ENCODE data around the gene MAK. TPM values are rescaled to one million over a fixed set of nuclear protein-coding genes. Genes with fewer than 3 reads are reported as not detected.

MAK gene
- total and polyA plus RNA-seq, 5 experiments from 2014 or later, result 0.09 to 0.13 TPM; not detected in 3

DNA sequence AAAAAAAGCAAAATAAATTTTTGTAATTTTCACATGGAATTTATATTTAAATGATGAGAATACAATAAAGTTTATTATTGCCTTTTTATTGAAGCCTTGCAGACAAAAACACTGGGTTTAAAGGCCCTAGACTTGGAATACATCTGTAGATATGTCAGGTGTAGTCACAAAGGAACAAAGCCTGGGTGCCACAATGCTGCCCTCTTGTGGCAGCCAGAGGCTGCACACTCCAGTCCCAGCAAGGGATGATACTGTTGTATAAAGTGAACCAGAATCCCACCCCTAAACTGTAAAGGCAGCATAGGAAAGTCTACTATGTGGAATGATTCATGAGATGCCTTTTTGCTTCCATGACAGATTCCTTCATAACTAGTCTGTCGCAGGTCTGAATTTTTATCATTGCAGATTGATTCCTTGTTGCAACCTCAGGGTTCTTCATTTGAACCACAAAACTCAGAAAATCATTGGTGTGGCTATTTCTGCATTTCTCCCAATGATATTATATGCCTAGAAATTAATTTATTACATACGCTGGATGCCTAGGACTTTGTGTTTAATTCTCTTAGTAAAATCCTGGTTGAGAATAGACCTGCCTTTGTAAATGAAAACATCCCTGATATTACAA is 37.0 kb downstream of the MAK start:
- Mint-ChIP-seq H3K9me3 (no peaks in the 10 kb centered on the region), H3K27ac (no peak overlapping the region), H3K36me3 (peaks cover 0 to 4% (median 0%) of the 10 kb centered on the region in 3 donors), H3K27me3 (no peaks in the 10 kb centered on the region), H3K4me1 (no peaks in the 10 kb centered on the region), H3K4me3 (no peak overlapping the region)
- DNase-seq, result peak; percentile 23 to 70 (median 56)
- POLR2A ChIA-PET, result interaction anchor here (0.5 kb wide), 1 partner anchor 14 kb away, joined by 3 read pairs; no protein-coding TSS in a partner anchor
- peak; percentile 75 to 85 for ATAC-seq

DNA sequence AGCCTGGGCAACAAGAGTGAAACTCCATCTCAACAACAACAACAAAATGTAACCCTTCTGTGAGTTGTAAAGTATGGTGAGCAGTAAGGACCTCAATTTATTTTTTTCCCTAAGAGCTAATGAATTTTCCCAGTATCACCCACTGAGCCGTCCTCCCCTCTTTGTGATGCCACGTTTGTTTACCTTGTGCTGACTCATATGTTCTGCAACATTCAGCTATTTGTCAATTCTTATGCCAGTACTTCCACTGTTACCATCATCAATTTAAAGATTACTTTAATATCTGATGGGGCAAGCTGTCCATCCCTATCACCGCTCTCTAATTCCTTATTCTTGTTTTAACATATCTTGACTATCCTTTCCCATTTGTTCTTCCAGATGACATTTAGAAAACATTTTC is 37.5 kb downstream of the MAK start:
- no peaks in the 10 kb centered on the region for H3K27me3 Mint-ChIP-seq
- no peaks in the 10 kb centered on the region for H3K4me1 Mint-ChIP-seq
- no peak for DNase-seq
- no peak overlapping the region for H3K27ac Mint-ChIP-seq
- H3K4me3 Mint-ChIP-seq, result no peak overlapping the region
- H3K9me3 Mint-ChIP-seq, result no peaks in the 10 kb centered on the region
- no peak for ATAC-seq
- peaks cover 0 to 4% (median 0%) of the 10 kb centered on the region in 3 donors for H3K36me3 Mint-ChIP-seq
- POLR2A ChIA-PET, result interaction anchor here (0.5 kb wide), 1 partner anchor 14 kb away, joined by 3 read pairs; no protein-coding TSS in a partner anchor

GRCh38 chr6:10794239-10794638 is 44.1 kb downstream of the MAK start:
- Mint-ChIP-seq H3K27me3 (no peaks in the 10 kb centered on the region), H3K4me3 (no peak overlapping the region), H3K36me3 (peaks cover 0 to 19% (median 5%) of the 10 kb centered on the region in 3 donors), H3K9me3 (no peaks in the 10 kb centered on the region), H3K4me1 (peaks cover 0 to 2% (median 0%) of the 10 kb centered on the region in 4 donors), H3K27ac (no peak overlapping the region)
- POLR2A ChIA-PET, result no interaction called here
- no peak for ATAC-seq
- DNase-seq, result no peak

DNA sequence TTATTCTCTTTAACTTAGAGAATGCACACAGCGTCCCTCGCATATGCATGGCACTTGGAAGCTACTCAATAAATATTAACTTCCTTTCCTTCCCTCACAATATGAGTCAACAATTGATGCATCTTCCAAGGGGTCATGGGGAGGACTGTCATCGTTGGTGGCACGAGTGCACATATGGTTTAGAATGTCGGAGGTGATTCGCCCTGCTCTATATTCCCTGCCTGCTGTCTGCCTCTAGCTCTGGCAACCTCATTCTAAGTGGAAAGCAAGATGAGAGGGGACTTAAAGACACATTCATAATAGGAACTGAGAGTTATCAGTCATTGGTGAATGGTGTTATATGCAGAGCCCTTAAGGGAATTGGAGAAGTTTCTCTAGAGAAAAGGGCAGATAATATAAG is 44.6 kb downstream of the MAK start:
- POLR2A ChIA-PET, result no interaction called here
- Mint-ChIP-seq H3K4me3 (no peak overlapping the region), H3K27ac (no peak overlapping the region), H3K36me3 (peaks cover 0 to 25% (median 5%) of the 10 kb centered on the region in 3 donors), H3K4me1 (peaks cover 0 to 5% (median 0%) of the 10 kb centered on the region in 4 donors), H3K27me3 (no peaks in the 10 kb centered on the region), H3K9me3 (no peaks in the 10 kb centered on the region)
- DNase-seq (no peak), ATAC-seq (no peak)

- H3K27ac Mint-ChIP-seq, result peak overlapping the region in 1 of 10 donors; percentile 37
- peaks cover 0 to 5% (median 0%) of the 10 kb centered on the region in 4 donors for H3K4me1 Mint-ChIP-seq
- no peaks in the 10 kb centered on the region for H3K27me3 Mint-ChIP-seq
- ATAC-seq (no peak), DNase-seq (no peak)
- H3K36me3 Mint-ChIP-seq, result peaks cover 0 to 26% (median 5%) of the 10 kb centered on the region in 3 donors
- H3K9me3 Mint-ChIP-seq, result no peaks in the 10 kb centered on the region
- POLR2A ChIA-PET, result no interaction called here
- H3K4me3 Mint-ChIP-seq, result no peak overlapping the region
Measured at GRCh38 chr6:10793035-10793434, 45.3 kb downstream of the MAK start.

DNA sequence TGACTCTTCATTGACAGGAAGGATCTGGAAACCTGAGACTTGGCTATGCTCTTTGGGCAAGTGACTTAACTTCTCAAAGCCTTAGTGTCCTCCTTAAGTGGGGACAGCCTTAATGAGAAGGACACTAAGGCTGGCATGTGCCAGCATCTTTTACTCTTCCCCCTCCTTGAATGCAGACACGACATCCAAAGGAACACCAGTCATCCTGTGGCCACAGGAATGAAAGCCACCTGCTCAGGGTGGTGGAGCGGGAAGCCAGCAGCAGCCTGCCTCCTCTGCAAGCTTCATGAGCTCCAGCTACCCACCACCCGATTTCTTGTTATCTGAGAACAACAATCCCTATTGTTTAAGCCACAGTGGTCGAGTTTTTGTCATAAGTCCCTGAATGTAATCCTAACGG is 46.2 kb downstream of the MAK start:
- Mint-ChIP-seq H3K36me3 (peaks cover 0 to 28% (median 7%) of the 10 kb centered on the region in 3 donors), H3K27ac (no peak overlapping the region), H3K27me3 (no peaks in the 10 kb centered on the region), H3K4me3 (no peak overlapping the region), H3K4me1 (peaks cover 0 to 5% (median 0%) of the 10 kb centered on the region in 4 donors), H3K9me3 (no peaks in the 10 kb centered on the region)
- POLR2A ChIA-PET, result no interaction called here
- DNase-seq (no peak), ATAC-seq (no peak)

DNA sequence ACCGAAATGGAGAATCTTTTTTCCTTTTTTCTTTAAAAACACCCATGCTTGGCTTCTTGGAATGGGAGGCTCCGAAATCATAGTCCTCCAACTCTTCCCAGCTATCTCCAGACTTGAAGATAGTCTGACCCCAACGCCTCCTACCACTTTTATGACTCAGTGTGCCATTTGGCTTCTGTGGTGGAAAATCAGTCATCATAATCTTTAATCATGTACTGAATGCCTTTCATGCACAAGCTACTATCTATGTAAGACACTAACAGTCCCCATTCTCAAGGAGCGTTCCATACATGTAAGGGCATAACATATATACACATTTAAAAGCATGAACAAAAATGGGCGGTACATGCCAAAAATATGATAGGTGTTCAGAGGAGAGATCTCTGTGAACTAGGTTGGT is 46.7 kb downstream of the MAK start:
- POLR2A ChIA-PET, result no interaction called here
- Mint-ChIP-seq H3K27me3 (no peaks in the 10 kb centered on the region), H3K27ac (no peak overlapping the region), H3K4me1 (peaks cover 0 to 5% (median 0%) of the 10 kb centered on the region in 4 donors), H3K4me3 (no peak overlapping the region), H3K36me3 (peaks cover 0 to 30% (median 8%) of the 10 kb centered on the region in 3 donors), H3K9me3 (no peaks in the 10 kb centered on the region)
- no peak for ATAC-seq
- DNase-seq, result no peak

DNA sequence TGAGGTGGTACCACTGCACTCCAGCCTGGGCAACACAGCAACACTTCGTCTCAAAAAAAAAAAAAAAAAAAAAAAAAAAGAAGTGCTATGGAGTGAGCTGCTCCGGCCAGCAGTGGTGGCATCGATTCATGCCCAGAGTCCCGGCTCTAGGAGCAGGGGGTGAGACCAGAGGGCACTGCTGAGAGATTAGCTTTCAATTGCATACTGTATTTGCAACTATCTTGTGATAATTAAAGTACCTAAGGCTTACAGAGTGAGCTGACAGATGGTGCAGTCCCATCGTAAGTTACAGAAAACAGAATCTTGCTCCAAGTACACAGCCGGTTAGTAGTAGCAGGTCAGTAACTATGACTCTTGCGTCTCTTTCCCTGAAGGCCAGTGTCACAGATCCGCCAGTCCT is 59.3 kb downstream of the MAK start:
- Mint-ChIP-seq H3K36me3 (peaks cover 5 to 48% (median 31%) of the 10 kb centered on the region in 3 donors), H3K4me3 (no peak overlapping the region), H3K4me1 (peaks cover 2 to 18% (median 10%) of the 10 kb centered on the region in 4 donors), H3K27ac (no peak overlapping the region), H3K9me3 (no peaks in the 10 kb centered on the region), H3K27me3 (no peaks in the 10 kb centered on the region)
- POLR2A ChIA-PET, result no interaction called here
- ATAC-seq (no peak), DNase-seq (no peak)

DNA sequence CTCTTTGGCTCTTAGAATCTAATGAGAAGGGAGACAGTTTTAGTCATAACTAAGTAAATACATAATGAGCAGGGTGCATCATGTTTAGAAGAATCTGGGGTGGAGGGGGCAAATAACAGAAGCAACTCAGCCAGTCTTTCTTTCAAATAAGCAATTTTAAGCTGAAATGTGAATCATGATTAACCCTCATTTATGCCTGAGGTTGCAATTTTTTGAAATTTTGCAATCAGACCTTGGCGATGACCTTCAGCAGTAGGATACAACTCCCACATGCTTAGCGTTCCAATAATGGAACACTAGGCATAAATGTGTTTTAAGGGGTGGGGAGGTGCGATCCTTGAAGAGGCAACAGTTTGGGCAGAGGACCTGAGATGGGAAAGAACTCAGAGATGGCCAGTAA is 60.1 kb downstream of the MAK start:
- POLR2A ChIA-PET, result no interaction called here
- Mint-ChIP-seq H3K36me3 (peaks cover 5 to 44% (median 27%) of the 10 kb centered on the region in 3 donors), H3K4me3 (no peak overlapping the region), H3K27ac (peak overlapping the region in 1 of 10 donors; percentile 6), H3K4me1 (peaks cover 2 to 18% (median 9%) of the 10 kb centered on the region in 4 donors), H3K27me3 (no peaks in the 10 kb centered on the region), H3K9me3 (no peaks in the 10 kb centered on the region)
- DNase-seq (no peak), ATAC-seq (no peak)

DNA sequence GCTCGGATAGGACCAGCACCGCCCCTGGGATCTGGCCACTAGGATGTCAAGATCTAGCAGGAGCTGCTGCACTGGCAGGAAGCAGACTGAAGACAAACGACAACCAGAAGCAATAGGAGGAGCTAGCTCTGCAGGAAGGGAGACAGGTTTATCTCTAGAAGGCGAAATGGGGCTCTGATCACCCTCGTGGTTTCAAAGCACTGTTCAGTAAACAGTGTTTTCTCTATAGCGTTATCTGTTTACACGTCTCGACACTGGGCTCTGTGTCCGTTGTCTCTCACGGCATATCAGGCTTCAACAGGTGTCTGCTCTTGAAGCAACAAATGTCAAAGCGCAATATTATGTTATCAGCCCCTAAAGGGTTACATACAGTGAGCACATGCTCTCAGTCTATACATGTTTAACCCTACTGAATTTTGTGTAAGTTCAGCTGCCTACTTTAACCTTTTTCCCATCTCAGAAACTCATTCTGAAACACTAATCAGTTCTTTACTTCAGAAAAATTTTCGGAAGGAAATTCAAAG is 66.9 kb downstream of the MAK start:
- Mint-ChIP-seq H3K4me3 (no peak overlapping the region), H3K9me3 (peaks cover 0 to 1% (median 0%) of the 10 kb centered on the region in 9 donors), H3K36me3 (peaks cover 8 to 56% (median 12%) of the 10 kb centered on the region in 3 donors), H3K4me1 (peaks cover 0 to 11% (median 4%) of the 10 kb centered on the region in 4 donors), H3K27ac (peak overlapping the region in 2 of 10 donors; percentile 28 to 83), H3K27me3 (no peaks in the 10 kb centered on the region)
- DNase-seq (no peak), ATAC-seq (no peak)
- POLR2A ChIA-PET, result no interaction called here

DNA sequence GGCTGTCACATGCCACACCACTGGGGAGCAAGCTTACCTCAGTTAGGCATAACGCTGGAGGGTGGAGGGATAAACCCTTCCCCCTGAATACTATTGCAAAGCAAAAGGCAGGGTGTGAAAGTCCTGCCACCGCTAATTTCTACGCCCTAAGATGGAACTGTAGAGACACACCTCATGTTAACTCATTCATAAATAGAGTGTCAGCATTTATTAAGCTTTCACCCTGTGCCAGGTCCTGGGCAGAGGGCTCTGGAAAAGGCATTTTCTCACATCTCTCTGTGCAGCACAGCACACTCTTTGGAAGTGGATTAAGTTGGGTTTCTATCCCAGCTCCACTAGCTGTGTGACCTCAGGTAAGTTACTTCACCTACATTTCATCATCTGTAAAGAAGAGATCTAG is 68.9 kb downstream of the MAK start:
- Mint-ChIP-seq H3K9me3 (peaks cover 0 to 1% (median 0%) of the 10 kb centered on the region in 9 donors), H3K4me1 (peaks cover 0 to 6% (median 2%) of the 10 kb centered on the region in 4 donors), H3K27ac (no peak overlapping the region), H3K36me3 (peaks cover 8 to 48% (median 9%) of the 10 kb centered on the region in 3 donors), H3K27me3 (no peaks in the 10 kb centered on the region), H3K4me3 (no peak overlapping the region)
- ATAC-seq (no peak), DNase-seq (no peak)
- POLR2A ChIA-PET, result no interaction called here

- POLR2A ChIA-PET, result no interaction called here
- no peak overlapping the region for H3K4me3 Mint-ChIP-seq
- H3K27ac Mint-ChIP-seq, result no peak overlapping the region
- DNase-seq, result no peak
- peaks cover 3 to 19% (median 7%) of the 10 kb centered on the region in 4 donors for H3K4me1 Mint-ChIP-seq
- no peak for ATAC-seq
- peaks cover 0 to 53% (median 14%) of the 10 kb centered on the region in 3 donors for H3K36me3 Mint-ChIP-seq
- no peaks in the 10 kb centered on the region for H3K27me3 Mint-ChIP-seq
- H3K9me3 Mint-ChIP-seq, result no peaks in the 10 kb centered on the region
Measured at GRCh38 chr6:10763006-10763405, 75.3 kb downstream of the MAK start.

DNA sequence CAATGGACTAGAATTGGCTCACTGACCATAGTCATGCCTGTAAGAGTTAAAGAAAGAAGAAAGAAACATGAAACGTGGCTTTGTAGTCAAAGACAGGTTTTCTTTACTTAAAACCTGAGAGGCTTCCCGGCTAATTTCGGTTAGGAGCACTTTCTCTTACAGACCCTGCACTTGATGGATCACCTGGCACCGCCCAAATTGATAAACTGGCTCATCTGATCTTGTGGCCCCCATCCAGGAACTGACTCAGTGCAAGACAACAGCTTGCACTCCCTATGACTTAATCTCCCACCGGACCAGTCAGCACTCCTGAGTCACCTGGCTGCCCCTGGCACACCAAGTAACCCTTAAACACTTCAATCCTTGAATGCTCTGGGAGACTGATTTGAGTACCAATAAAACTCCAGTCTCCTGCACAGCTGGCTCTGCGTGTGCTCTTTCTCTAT is 78.4 kb downstream of the MAK start:
- peaks cover 7 to 30% (median 12%) of the 10 kb centered on the region in 4 donors for H3K4me1 Mint-ChIP-seq
- peaks cover 0 to 68% (median 29%) of the 10 kb centered on the region in 3 donors for H3K36me3 Mint-ChIP-seq
- H3K27ac Mint-ChIP-seq, result peak overlapping the region in 3 of 10 donors; percentile 40 to 75 (median 56)
- H3K4me3 Mint-ChIP-seq, result no peak overlapping the region
- H3K27me3 Mint-ChIP-seq, result no peaks in the 10 kb centered on the region
- no peak for DNase-seq
- H3K9me3 Mint-ChIP-seq, result no peaks in the 10 kb centered on the region
- no peak for ATAC-seq
- POLR2A ChIA-PET, result no interaction called here

All from naive thymus-derived CD8-positive, alpha-beta T cell (primary cell).